Panc1 (cell line): Measurements from ENCODE around the gene PTPRF. TPM values are rescaled to one million over a fixed set of nuclear protein-coding genes. Genes with fewer than 3 reads are reported as not detected.

Experiments used
- ATAC-seq: fragments of 200-7000 bp; cut with Tn5 transposase; 2 replicates; pipeline ENCODE4 v1.9.1; 2020; ENCODE audit warnings: mild to moderate bottlenecking, moderate library complexity
- BruUV-seq: library from RNA; stranded (reverse); fragments of 400-500 nt; replicated peaks from 2 replicates; lab custom pipeline; 2021; lab: Mats Ljungman, UMichigan
- CTCF ChIA-PET: fragments of 300-600 bp; sonication (Branson Sonifier 250); formaldehyde crosslinking; loops from one replicate; lab custom pipeline; 2022; ENCODE audit warnings: antibody characterized with exemption; lab: Charles Lee
- POLR2A ChIA-PET: fragments of 300-600 bp; sonication (Branson Sonifier 250); formaldehyde crosslinking; loops from one replicate; lab custom pipeline; 2022; ENCODE audit warnings: antibody characterized with exemption; lab: Charles Lee
- DNase-seq: peaks from one replicate; pipeline ENCODE4 v3.0.0-alpha.2; 2010; ENCODE audit warnings: low read depth, low spot score
- H3K27ac ChIP-seq: 2 replicates; pipeline ENCODE4 v1.5.1; 2011; ENCODE audit warnings: mild to moderate bottlenecking, low read length, inconsistent platforms
- H3K27me3 ChIP-seq: fragments of 200-500 bp; sonication (Bioruptor generic); 2 replicates; pipeline ENCODE4 v1.6.0; 2014; ENCODE audit warnings: low read length, inconsistent platforms; ENCODE audit not compliant: control insufficient read depth, insufficient read depth
- H3K36me3 ChIP-seq: fragments of 200-500 bp; sonication (Bioruptor generic); 2 replicates; pipeline ENCODE4 v1.5.1; 2014; ENCODE audit warnings: inconsistent platforms, mild to moderate bottlenecking, low read length, moderate library complexity; ENCODE audit not compliant: control insufficient read depth, insufficient read depth
- H3K4me1 ChIP-seq: 2 replicates; pipeline ENCODE4 v1.5.1; 2011; ENCODE audit warnings: inconsistent platforms, mild to moderate bottlenecking, low read length, moderate library complexity; ENCODE audit not compliant: control insufficient read depth, insufficient read depth
- H3K4me3 ChIP-seq, 2 experiments: 2 replicates each; pipeline ENCODE4 v1.5.1; 2011 to 2012; ENCODE audit warnings: low read depth in 2 of 2, low read length in 2 of 2, mild to moderate bottlenecking in 2 of 2, inconsistent platforms in 1 of 2, moderate library complexity in 1 of 2
- H3K9me3 ChIP-seq: fragments of 200-500 bp; sonication (Bioruptor generic); 2 replicates; pipeline ENCODE4 v1.5.1; 2014; ENCODE audit warnings: low read depth, mild to moderate bottlenecking, inconsistent platforms, low read length, moderate library complexity; ENCODE audit not compliant: control insufficient read depth, insufficient read depth
- POLR2AphosphoS5 ChIP-seq: IDR thresholded peaks from 2 replicates; pipeline ENCODE4 v1.6.1; 2012; ENCODE audit warnings: mild to moderate bottlenecking, low read depth, low read length, moderate library complexity
- SIN3A ChIP-seq: IDR thresholded peaks from 2 replicates; pipeline ENCODE4 v1.6.1; 2012; ENCODE audit warnings: low read depth, mild to moderate bottlenecking, low read length, moderate library complexity, borderline replicate concordance; ENCODE audit not compliant: insufficient read depth
- TCF7L2 ChIP-seq: IDR thresholded peaks from 2 replicates; pipeline ENCODE4 v1.6.1; 2011; ENCODE audit warnings: mild to moderate bottlenecking, low read depth, low read length, inconsistent platforms
- in situ Hi-C: cut with HindIII; loops from 2 replicates; pipeline ENCODE4 v1.10.0; 2016; ENCODE audit warnings: low sequenced_read_pairs, low pct_unique_long_range_greater_than_20kb
- intact Hi-C: fragments of 100-400 bp; cut with micrococcal nuclease; formaldehyde crosslinking; loops from one replicate; pipeline ENCODE4 v1.10.0; 2022; ENCODE audit not compliant: unreplicated experiment
- total RNA-seq: library from RNA; stranded (reverse); gene quantifications from one replicate; pipeline ENCODE4 v1.2.1, GENCODE V29; 2021; ENCODE audit not compliant: unreplicated experiment
- TF ChIP-seq, protein P1 (sequence below), 2 experiments: IDR thresholded peaks; 2 replicates each; pipeline ENCODE4 v1.6.1; 2011 to 2012; ENCODE audit warnings: low read depth in 2 of 2, control low read depth in 1 of 2, low read length in 1 of 2, mild to moderate bottlenecking in 1 of 2, moderate library complexity in 1 of 2; ENCODE audit not compliant: insufficient read depth in 1 of 2
- TF ChIP-seq, protein P2 (sequence below): fragments of 450-650 bp; IDR thresholded peaks from 2 replicates; pipeline ENCODE4 v1.5.1; 2017; ENCODE audit warnings: mild to moderate bottlenecking

PTPRF gene
- total RNA-seq, 1 experiment from 2014 or later: 77.5 TPM

DNA sequence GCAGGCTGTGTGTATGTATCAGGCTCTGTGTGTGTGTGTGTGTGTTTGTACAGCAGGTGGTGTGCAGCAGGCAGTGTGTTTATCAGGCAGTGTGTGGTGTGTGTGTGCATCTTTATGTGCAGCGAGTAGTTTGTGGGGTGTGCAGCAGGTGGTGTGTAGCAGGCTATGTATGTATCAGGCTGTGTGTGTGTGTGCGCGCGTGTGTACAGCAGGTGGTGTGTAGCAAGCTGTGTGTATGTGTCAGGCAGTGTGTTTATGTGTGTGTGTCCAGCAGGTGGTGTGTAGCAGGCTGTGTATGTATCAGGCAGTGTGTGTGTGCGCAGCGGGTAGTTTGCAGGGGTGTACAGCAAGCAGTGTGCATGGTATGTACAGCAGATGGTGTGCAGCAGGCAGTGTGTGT, 29.0 kb downstream of the PTPRF start:
- DNase-seq (no peak), ATAC-seq (no peak)
- ChIA-PET CTCF (no interaction called here), POLR2A (no interaction called here)
- in situ Hi-C loops: no loop called here
- BruUV-seq: no TSS peak
- Histone ChIP-seq H3K9me3 (no peaks in the 10 kb centered on the region), H3K27me3 (no peaks in the 10 kb centered on the region), H3K4me3 (no peak overlapping the region), H3K27ac (no peak overlapping the region), H3K4me1 (no peaks in the 10 kb centered on the region), H3K36me3 (no peaks in the 10 kb centered on the region)
- intact Hi-C loops: no loop called here
- TF ChIP-seq, protein P1, sequence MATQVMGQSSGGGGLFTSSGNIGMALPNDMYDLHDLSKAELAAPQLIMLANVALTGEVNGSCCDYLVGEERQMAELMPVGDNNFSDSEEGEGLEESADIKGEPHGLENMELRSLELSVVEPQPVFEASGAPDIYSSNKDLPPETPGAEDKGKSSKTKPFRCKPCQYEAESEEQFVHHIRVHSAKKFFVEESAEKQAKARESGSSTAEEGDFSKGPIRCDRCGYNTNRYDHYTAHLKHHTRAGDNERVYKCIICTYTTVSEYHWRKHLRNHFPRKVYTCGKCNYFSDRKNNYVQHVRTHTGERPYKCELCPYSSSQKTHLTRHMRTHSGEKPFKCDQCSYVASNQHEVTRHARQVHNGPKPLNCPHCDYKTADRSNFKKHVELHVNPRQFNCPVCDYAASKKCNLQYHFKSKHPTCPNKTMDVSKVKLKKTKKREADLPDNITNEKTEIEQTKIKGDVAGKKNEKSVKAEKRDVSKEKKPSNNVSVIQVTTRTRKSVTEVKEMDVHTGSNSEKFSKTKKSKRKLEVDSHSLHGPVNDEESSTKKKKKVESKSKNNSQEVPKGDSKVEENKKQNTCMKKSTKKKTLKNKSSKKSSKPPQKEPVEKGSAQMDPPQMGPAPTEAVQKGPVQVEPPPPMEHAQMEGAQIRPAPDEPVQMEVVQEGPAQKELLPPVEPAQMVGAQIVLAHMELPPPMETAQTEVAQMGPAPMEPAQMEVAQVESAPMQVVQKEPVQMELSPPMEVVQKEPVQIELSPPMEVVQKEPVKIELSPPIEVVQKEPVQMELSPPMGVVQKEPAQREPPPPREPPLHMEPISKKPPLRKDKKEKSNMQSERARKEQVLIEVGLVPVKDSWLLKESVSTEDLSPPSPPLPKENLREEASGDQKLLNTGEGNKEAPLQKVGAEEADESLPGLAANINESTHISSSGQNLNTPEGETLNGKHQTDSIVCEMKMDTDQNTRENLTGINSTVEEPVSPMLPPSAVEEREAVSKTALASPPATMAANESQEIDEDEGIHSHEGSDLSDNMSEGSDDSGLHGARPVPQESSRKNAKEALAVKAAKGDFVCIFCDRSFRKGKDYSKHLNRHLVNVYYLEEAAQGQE (IDR thresholded peaks at IDR 0.05; ENCODE audit: insufficient read depth in 1 of 2, low read depth in 2 of 2, low read length in 1 of 2): no peak
- TF ChIP-seq TCF7L2 (no peak), SIN3A (no peak), POLR2AphosphoS5 (no peak)
- TF ChIP-seq, protein P2, sequence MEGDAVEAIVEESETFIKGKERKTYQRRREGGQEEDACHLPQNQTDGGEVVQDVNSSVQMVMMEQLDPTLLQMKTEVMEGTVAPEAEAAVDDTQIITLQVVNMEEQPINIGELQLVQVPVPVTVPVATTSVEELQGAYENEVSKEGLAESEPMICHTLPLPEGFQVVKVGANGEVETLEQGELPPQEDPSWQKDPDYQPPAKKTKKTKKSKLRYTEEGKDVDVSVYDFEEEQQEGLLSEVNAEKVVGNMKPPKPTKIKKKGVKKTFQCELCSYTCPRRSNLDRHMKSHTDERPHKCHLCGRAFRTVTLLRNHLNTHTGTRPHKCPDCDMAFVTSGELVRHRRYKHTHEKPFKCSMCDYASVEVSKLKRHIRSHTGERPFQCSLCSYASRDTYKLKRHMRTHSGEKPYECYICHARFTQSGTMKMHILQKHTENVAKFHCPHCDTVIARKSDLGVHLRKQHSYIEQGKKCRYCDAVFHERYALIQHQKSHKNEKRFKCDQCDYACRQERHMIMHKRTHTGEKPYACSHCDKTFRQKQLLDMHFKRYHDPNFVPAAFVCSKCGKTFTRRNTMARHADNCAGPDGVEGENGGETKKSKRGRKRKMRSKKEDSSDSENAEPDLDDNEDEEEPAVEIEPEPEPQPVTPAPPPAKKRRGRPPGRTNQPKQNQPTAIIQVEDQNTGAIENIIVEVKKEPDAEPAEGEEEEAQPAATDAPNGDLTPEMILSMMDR: no peak

DNA sequence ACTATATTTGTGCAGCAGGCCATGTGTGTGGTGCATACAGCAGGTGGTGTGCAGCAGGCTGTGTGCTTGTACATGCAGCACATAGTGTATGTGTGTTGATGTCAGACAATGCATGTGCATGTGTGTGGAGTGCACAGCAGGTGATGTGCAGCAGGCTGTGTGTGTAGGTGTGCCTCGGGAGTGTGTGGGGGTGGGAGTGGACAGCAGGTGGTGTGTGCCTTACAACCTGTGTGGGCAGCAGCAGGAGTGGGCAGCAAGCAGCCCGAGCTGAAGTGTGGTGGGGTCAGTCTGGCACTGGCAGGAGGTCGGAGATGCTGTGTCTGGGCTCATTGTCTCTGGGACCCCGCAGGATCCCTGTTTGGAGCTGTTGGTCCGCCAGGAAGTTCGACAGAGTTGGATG, 29.6 kb downstream of the PTPRF start:
- DNase-seq (no peak), ATAC-seq (no peak; the same call in 1 of the 2 replicates)
- Histone ChIP-seq H3K9me3 (no peaks in the 10 kb centered on the region), H3K27me3 (no peaks in the 10 kb centered on the region), H3K27ac (no peak overlapping the region), H3K36me3 (no peaks in the 10 kb centered on the region), H3K4me3 (no peak overlapping the region), H3K4me1 (no peaks in the 10 kb centered on the region)
- ChIA-PET POLR2A (interaction anchor here (0.5 kb wide), 1 partner anchor 299 kb away, joined by 7 read pairs; no protein-coding TSS in a partner anchor), CTCF (no interaction called here)
- in situ Hi-C loops: no loop called here
- no peak for TF ChIP-seq SIN3A
- TF ChIP-seq POLR2AphosphoS5: no peak
- TF ChIP-seq TCF7L2: no peak
- TF ChIP-seq, protein P2: no peak
- TF ChIP-seq, protein P1 (IDR thresholded peaks at IDR 0.05; ENCODE audit: insufficient read depth in 1 of 2, low read depth in 2 of 2, low read length in 1 of 2): no peak
- intact Hi-C loops: no loop called here
- BruUV-seq: no TSS peak
